ENCODE measurements around the gene ZNF532. TPM values are rescaled to one million over a fixed set of nuclear protein-coding genes. Genes with fewer than 3 reads are reported as not detected.

The ZNF532 gene
- total and polyA plus RNA-seq, 9 of the 15 experiments (the other 6 are each of a cell fraction or from before 2014, with no cell fraction given), result 0.42 TPM; not detected in 8

DNA sequence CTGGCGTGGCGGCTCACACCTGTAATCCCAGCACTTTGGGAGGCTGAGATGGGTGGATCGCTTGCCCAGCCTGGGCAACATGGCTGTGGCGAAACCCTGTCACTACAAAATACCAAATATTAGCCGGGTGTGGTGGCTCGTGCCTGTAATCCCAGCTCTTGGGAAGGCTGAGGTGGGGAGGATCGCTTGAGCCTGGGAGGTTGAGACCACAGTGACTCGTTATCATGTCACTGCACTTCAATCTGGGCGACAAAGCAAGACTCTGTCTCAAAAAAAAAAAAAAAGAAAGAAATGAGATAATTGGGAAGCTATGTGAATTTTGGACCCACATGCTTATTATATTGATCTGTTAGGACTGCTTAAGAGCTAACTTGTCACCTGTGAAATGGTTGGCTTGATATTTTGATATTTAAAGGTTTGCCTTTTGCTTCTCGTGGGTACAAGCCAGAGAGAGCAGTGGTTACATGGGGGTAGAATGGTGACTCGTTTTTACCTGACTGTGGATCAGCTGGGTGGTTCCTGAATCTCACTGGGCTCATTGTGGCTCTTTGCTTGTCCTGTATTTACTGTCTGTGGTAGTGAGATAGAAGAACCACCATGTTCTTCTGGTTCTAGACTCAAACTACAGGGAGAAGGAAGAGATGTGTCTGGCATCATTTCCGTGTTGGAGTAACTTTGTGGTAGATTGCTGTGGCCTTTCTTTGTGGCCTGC, 28.9 kb downstream of the ZNF532 start (continued):
- TF ChIP-seq, protein P1, sequence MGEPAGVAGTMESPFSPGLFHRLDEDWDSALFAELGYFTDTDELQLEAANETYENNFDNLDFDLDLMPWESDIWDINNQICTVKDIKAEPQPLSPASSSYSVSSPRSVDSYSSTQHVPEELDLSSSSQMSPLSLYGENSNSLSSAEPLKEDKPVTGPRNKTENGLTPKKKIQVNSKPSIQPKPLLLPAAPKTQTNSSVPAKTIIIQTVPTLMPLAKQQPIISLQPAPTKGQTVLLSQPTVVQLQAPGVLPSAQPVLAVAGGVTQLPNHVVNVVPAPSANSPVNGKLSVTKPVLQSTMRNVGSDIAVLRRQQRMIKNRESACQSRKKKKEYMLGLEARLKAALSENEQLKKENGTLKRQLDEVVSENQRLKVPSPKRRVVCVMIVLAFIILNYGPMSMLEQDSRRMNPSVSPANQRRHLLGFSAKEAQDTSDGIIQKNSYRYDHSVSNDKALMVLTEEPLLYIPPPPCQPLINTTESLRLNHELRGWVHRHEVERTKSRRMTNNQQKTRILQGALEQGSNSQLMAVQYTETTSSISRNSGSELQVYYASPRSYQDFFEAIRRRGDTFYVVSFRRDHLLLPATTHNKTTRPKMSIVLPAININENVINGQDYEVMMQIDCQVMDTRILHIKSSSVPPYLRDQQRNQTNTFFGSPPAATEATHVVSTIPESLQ (CRISPR knock-in tag; IDR thresholded peaks at IDR 0.05), result no peak
- TF ChIP-seq RBM17 (IDR thresholded peaks at IDR 0.05; ENCODE audit: borderline replicate concordance, low read depth, low read length), result no peak
- TF ChIP-seq, protein P2, sequence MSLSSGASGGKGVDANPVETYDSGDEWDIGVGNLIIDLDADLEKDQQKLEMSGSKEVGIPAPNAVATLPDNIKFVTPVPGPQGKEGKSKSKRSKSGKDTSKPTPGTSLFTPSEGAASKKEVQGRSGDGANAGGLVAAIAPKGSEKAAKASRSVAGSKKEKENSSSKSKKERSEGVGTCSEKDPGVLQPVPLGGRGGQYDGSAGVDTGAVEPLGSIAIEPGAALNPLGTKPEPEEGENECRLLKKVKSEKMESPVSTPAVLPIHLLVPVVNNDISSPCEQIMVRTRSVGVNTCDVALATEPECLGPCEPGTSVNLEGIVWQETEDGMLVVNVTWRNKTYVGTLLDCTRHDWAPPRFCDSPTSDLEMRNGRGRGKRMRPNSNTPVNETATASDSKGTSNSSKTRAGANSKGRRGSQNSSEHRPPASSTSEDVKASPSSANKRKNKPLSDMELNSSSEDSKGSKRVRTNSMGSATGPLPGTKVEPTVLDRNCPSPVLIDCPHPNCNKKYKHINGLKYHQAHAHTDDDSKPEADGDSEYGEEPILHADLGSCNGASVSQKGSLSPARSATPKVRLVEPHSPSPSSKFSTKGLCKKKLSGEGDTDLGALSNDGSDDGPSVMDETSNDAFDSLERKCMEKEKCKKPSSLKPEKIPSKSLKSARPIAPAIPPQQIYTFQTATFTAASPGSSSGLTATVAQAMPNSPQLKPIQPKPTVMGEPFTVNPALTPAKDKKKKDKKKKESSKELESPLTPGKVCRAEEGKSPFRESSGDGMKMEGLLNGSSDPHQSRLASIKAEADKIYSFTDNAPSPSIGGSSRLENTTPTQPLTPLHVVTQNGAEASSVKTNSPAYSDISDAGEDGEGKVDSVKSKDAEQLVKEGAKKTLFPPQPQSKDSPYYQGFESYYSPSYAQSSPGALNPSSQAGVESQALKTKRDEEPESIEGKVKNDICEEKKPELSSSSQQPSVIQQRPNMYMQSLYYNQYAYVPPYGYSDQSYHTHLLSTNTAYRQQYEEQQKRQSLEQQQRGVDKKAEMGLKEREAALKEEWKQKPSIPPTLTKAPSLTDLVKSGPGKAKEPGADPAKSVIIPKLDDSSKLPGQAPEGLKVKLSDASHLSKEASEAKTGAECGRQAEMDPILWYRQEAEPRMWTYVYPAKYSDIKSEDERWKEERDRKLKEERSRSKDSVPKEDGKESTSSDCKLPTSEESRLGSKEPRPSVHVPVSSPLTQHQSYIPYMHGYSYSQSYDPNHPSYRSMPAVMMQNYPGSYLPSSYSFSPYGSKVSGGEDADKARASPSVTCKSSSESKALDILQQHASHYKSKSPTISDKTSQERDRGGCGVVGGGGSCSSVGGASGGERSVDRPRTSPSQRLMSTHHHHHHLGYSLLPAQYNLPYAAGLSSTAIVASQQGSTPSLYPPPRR (CRISPR knock-in tag; IDR thresholded peaks at IDR 0.05; ENCODE audit: borderline replicate concordance), result no peak
